GM18951 (cell line): ENCODE results near the gene GRK5.

Experiments used
- POLR2A ChIP-seq: IDR thresholded peaks from 4 replicates; pipeline ENCODE4 v1.6.1; 2011; ENCODE audit warnings: mild to moderate bottlenecking; ENCODE audit not compliant: insufficient read length, insufficient read depth; ENCODE audit errors: extremely low read depth
- in situ Hi-C: fragments of 300-500 bp; cut with MboI; formaldehyde crosslinking; loops from one replicate; pipeline ENCODE4 v1.12.0; 2022; ENCODE audit warnings: low sequenced_read_pairs, mixed read lengths, inconsistent platforms; ENCODE audit not compliant: unreplicated experiment

GRK5 gene

GRCh38 chr10:119297207-119297968 is 90.0 kb downstream of the GRK5 start:
- in situ Hi-C loops = no loop called here
- TF ChIP-seq POLR2A = no peak

- TF ChIP-seq POLR2A = no peak
Measured at GRCh38 chr10:119298810-119299209, 91.4 kb downstream of the GRK5 start.

GRCh38 chr10:119299531-119299930 is 92.2 kb downstream of the GRK5 start:
- in situ Hi-C loops = no loop called here
- no peak for TF ChIP-seq POLR2A

More at GRCh38 chr10:119298810-119299209, 91.4 kb downstream of the GRK5 start:
- in situ Hi-C loops = no loop called here

- TF ChIP-seq POLR2A = no peak
Measured at GRCh38 chr10:119301397-119301796, 94.0 kb downstream of the GRK5 start.

GRCh38 chr10:119302172-119302571 is 94.8 kb downstream of the GRK5 start:
- TF ChIP-seq POLR2A = no peak
- in situ Hi-C loops = loop anchor here (10.0 kb wide), 1 partner anchor 87 kb away; no protein-coding TSS in a partner anchor

More at GRCh38 chr10:119301397-119301796, 94.0 kb downstream of the GRK5 start:
- in situ Hi-C loops = loop anchor here (10.0 kb wide), 1 partner anchor 87 kb away; no protein-coding TSS in a partner anchor

GRCh38 chr10:119302591-119303253 is 95.4 kb downstream of the GRK5 start:
- TF ChIP-seq POLR2A = no peak
- in situ Hi-C loops = loop anchor here (10.0 kb wide), 1 partner anchor 88 kb away; no protein-coding TSS in a partner anchor

GRCh38 chr10:119303886-119304285 is 96.5 kb downstream of the GRK5 start:
- no peak for TF ChIP-seq POLR2A
- in situ Hi-C loops = loop anchor here (10.0 kb wide), 1 partner anchor 89 kb away; no protein-coding TSS in a partner anchor

GRCh38 chr10:119304541-119304940 is 97.2 kb downstream of the GRK5 start:
- in situ Hi-C loops = loop anchor here (10.0 kb wide), 1 partner anchor 90 kb away; no protein-coding TSS in a partner anchor
- no peak for TF ChIP-seq POLR2A

GRCh38 chr10:119305860-119306513 is 98.6 kb downstream of the GRK5 start:
- in situ Hi-C loops = loop anchor here (10.0 kb wide), 1 partner anchor 91 kb away; no protein-coding TSS in a partner anchor
- peak; percentile 67 for TF ChIP-seq POLR2A

GRCh38 chr10:119306514-119306951 is 99.2 kb downstream of the GRK5 start:
- in situ Hi-C loops = loop anchor here (10.0 kb wide), 1 partner anchor 92 kb away; no protein-coding TSS in a partner anchor
- TF ChIP-seq POLR2A = peak; percentile 34

GRCh38 chr10:119306986-119307392 is 99.6 kb downstream of the GRK5 start:
- in situ Hi-C loops = loop anchor here (10.0 kb wide), 1 partner anchor 92 kb away; no protein-coding TSS in a partner anchor
- no peak for TF ChIP-seq POLR2A

GRCh38 chr10:119308089-119308488 is 100.7 kb downstream of the GRK5 start:
- in situ Hi-C loops = loop anchor here (10.0 kb wide), 1 partner anchor 93 kb away; no protein-coding TSS in a partner anchor
- TF ChIP-seq POLR2A = no peak
